B cell (primary cell): ENCODE measurements around the gene UNCX. TPM values are rescaled to one million over a fixed set of nuclear protein-coding genes. Genes with fewer than 3 reads are reported as not detected.

Experiments used
- ATAC-seq: fragments of 200-7000 bp; cut with Tn5 transposase; one replicate; pipeline ENCODE4 v1.10.0; 2021; ENCODE audit warnings: low read depth, mild to moderate bottlenecking, moderate number of reproducible peaks, moderate library complexity
- CTCF ChIA-PET: fragments of 350-600 bp; sonication (Branson Sonifier 250); formaldehyde crosslinking; loops from one replicate; lab custom pipeline; 2021; ENCODE audit warnings: antibody characterized with exemption, inconsistent platforms; lab: Charles Lee
- POLR2A ChIA-PET: fragments of 350-600 bp; sonication (Branson Sonifier 250); formaldehyde crosslinking; loops from one replicate; lab custom pipeline; 2021; ENCODE audit warnings: antibody characterized with exemption; lab: Charles Lee
- DNase-seq: peaks from one replicate; pipeline ENCODE4 v3.0.0; 2013
- H2AFZ ChIP-seq: 2 replicates; pipeline ENCODE4 v1.6.1; 2012; ENCODE audit warnings: mild to moderate bottlenecking, low read depth, low read length; ENCODE audit not compliant: insufficient read depth, poor library complexity, severe bottlenecking
- H3K27ac ChIP-seq, 2 donors: 1 replicate in 1 of 2; 2 replicates in 1 of 2; pipeline ENCODE4 v1.5.1; 2012 to 2013; ENCODE audit warnings: low read length in 2 of 2, mild to moderate bottlenecking in 2 of 2, moderate library complexity in 1 of 2
- H3K27me3 ChIP-seq, 4 experiments: fragments of 200-600 bp in 1 of 4; sonication (generic) in 1 of 4; replicated peaks in 1 of 4; 1 replicate in 2 of 4; 2 replicates in 2 of 4; pipeline versions ENCODE4 v1.6.1 to v1.7.0; 2013 to 2016; ENCODE audit warnings: low read length in 3 of 4, mild to moderate bottlenecking in 2 of 4, mixed read lengths in 1 of 4, moderate library complexity in 1 of 4; ENCODE audit not compliant: insufficient read depth in 4 of 4, control insufficient read depth in 3 of 4; ENCODE audit errors: control extremely low read depth in 1 of 4
- H3K36me3 ChIP-seq, 2 experiments: replicated peaks in 1 of 2; 1 replicate in 1 of 2; 2 replicates in 1 of 2; pipeline versions ENCODE4 v1.6.1 to v1.7.1; 2013; ENCODE audit warnings: low read length in 1 of 2; ENCODE audit not compliant: insufficient read depth in 2 of 2, control insufficient read depth in 1 of 2; ENCODE audit errors: control extremely low read depth in 1 of 2, extremely low read depth in 1 of 2
- H3K4me1 ChIP-seq, 2 donors: fragments of 200-600 bp in 1 of 2; sonication (generic) in 1 of 2; 1 replicate in 1 of 2; 2 replicates in 1 of 2; pipeline versions ENCODE4 v1.5.1 to v1.6.1; 2013 to 2017; ENCODE audit warnings: low read length in 2 of 2; ENCODE audit not compliant: control insufficient read depth in 2 of 2, insufficient read depth in 2 of 2
- H3K4me2 ChIP-seq: replicated peaks from 2 replicates; pipeline ENCODE3; 2012; ENCODE audit warnings: mild to moderate bottlenecking, low read depth, low read length; ENCODE audit not compliant: poor library complexity, severe bottlenecking
- H3K4me3 ChIP-seq, 5 experiments: fragments of 200-600 bp in 1 of 5; sonication (generic) in 1 of 5; 1 replicate in 3 of 5; 2 replicates in 2 of 5; pipeline versions ENCODE4 v1.5.1 to v1.7.0; 2011 to 2016; ENCODE audit warnings: low read length in 4 of 5, mild to moderate bottlenecking in 4 of 5, low read depth in 2 of 5, control low read depth in 1 of 5, moderate library complexity in 1 of 5; ENCODE audit not compliant: insufficient read depth in 1 of 5; ENCODE audit errors: control extremely low read depth in 1 of 5, extremely low read depth in 1 of 5
- H3K79me2 ChIP-seq: fragments of 200-600 bp; sonication (generic); one replicate; pipeline ENCODE4 v1.6.0; 2016; ENCODE audit warnings: low read length; ENCODE audit not compliant: control insufficient read depth, insufficient read depth
- H3K9ac ChIP-seq: fragments of 200-600 bp; sonication (generic); 2 replicates; pipeline ENCODE4 v1.6.1; 2017; ENCODE audit warnings: mild to moderate bottlenecking, low read length, moderate library complexity
- H3K9me3 ChIP-seq, 3 donors: one replicate each; pipeline versions ENCODE4 v1.6.1 to v1.7.1; 2013; ENCODE audit warnings: low read length in 2 of 3; ENCODE audit not compliant: control insufficient read depth in 2 of 3, insufficient read depth in 1 of 3; ENCODE audit errors: control extremely low read depth in 1 of 3
- H4K20me1 ChIP-seq: 2 replicates; pipeline ENCODE4 v1.6.0; 2012; ENCODE audit warnings: mild to moderate bottlenecking, low read length; ENCODE audit not compliant: insufficient read depth, control insufficient read depth, poor library complexity, severe bottlenecking
- H3K27ac Mint-ChIP-seq: one replicate; pipeline ENCODE4 v1.8.0; 2021; ENCODE audit warnings: mixed read lengths
- H3K27me3 Mint-ChIP-seq: one replicate; pipeline ENCODE4 v1.8.0; 2021; ENCODE audit warnings: mixed read lengths
- H3K4me1 Mint-ChIP-seq: one replicate; pipeline ENCODE4 v1.8.0; 2021; ENCODE audit warnings: mixed read lengths
- H3K4me3 Mint-ChIP-seq: one replicate; pipeline ENCODE4 v1.8.0; 2021; ENCODE audit warnings: mixed read lengths
- H3K9me3 Mint-ChIP-seq: one replicate; pipeline ENCODE4 v1.8.0; 2022; ENCODE audit warnings: mixed read lengths; ENCODE audit not compliant: insufficient read depth
- CTCF ChIP-seq: fragments of 200-600 bp; IDR thresholded peaks from one replicate; pipeline ENCODE4 v1.8.0; 2022; ENCODE audit warnings: antibody characterized with exemption, mild to moderate bottlenecking
- EZH2 ChIP-seq: IDR thresholded peaks from 2 replicates; pipeline ENCODE4 v1.6.1; 2012; ENCODE audit warnings: borderline replicate concordance, low read depth, mild to moderate bottlenecking, moderate library complexity, low read length; ENCODE audit not compliant: insufficient read depth, poor library complexity, severe bottlenecking
- WGBS: methylation state at CpG from one replicate; pipeline ENCODE4 v1.1.5; 2013; ENCODE audit warnings: missing lambda C conversion rate; ENCODE audit not compliant: insufficient coverage; 5-methylcytosine and 5-hydroxymethylcytosine counted together
- intact Hi-C: fragments of 100-400 bp; cut with micrococcal nuclease; formaldehyde crosslinking; loops from one replicate; pipeline ENCODE4 v1.10.0; 2022
- polyA plus RNA-seq: library from polyadenylated mRNA; depleted of rRNA; stranded (reverse); fragments of >200 nt; gene quantifications from 2 replicates; pipeline ENCODE4 v1.2.3, GENCODE V29; 2012
- total RNA-seq, 2 donors: library from RNA; stranded (reverse); fragments of 120-200 nt in 1 of 2; gene quantifications; 1 replicate in 1 of 2; 2 replicates in 1 of 2; pipeline versions ENCODE4 v1.2.3 to v1.2.4, GENCODE V29; 2013 to 2022

The UNCX gene
- total and polyA plus RNA-seq, 2 donors (not counting 1 experiment from before 2014, with no cell fraction given): not detected

- Histone ChIP-seq H3K9me3 (peaks cover 0 to 54% (median 9%) of the 10 kb centered on the region in 3 donors), H3K9ac (no peak overlapping the region), H3K36me3 (no peaks in the 10 kb centered on the region), H3K27me3 (peaks cover 0 to 77% (median 59%) of the 10 kb centered on the region in 4 experiments), H3K4me3 (no peak overlapping the region), H4K20me1 (no peaks in the 10 kb centered on the region), H3K27ac (no peak overlapping the region), H2AFZ (no peak overlapping the region), H3K79me2 (no peaks in the 10 kb centered on the region), H3K4me1 (peaks cover 0 to 15% of the 10 kb centered on the region in 2 donors), H3K4me2 (no peak overlapping the region)
- no peaks in the 10 kb centered on the region for H3K4me1 Mint-ChIP-seq
- peaks cover 52% of the 10 kb centered on the region for H3K27me3 Mint-ChIP-seq
- ATAC-seq (no peak), DNase-seq (peak; percentile 29)
- H3K27ac Mint-ChIP-seq: peak overlapping the region; percentile 56
- H3K9me3 Mint-ChIP-seq: no peaks in the 10 kb centered on the region
- H3K4me3 Mint-ChIP-seq: no peak overlapping the region
- POLR2A ChIA-PET: no interaction called here
- WGBS: 50% methylated on average over 15 of the region's 23 CpGs
- CTCF ChIA-PET: no interaction called here
- intact Hi-C loops: no loop called here
- TF ChIP-seq EZH2 (no peak), CTCF (no peak)
Measured at GRCh38 chr7:1226186-1226901, 6.3 kb upstream of the UNCX start.

- Histone ChIP-seq H3K27me3 (peaks cover 0 to 81% (median 60%) of the 10 kb centered on the region in 4 experiments), H3K9me3 (peaks cover 0 to 63% (median 9%) of the 10 kb centered on the region in 3 donors), H3K4me3 (no peak overlapping the region), H3K79me2 (no peaks in the 10 kb centered on the region), H3K27ac (no peak overlapping the region), H3K36me3 (no peaks in the 10 kb centered on the region), H2AFZ (no peak overlapping the region), H4K20me1 (no peaks in the 10 kb centered on the region), H3K9ac (no peak overlapping the region), H3K4me1 (peaks cover 2 to 23% of the 10 kb centered on the region in 2 donors), H3K4me2 (no peak overlapping the region)
- Mint-ChIP-seq H3K4me3 (no peak overlapping the region), H3K9me3 (no peaks in the 10 kb centered on the region), H3K27me3 (peaks cover 52% of the 10 kb centered on the region), H3K27ac (no peak overlapping the region), H3K4me1 (peaks cover 4% of the 10 kb centered on the region)
- ChIA-PET CTCF (interaction anchor here (0.9 kb wide), 1 partner anchor 14 kb away, joined by 3 read pairs; no protein-coding TSS in a partner anchor), POLR2A (no interaction called here)
- no peak for ATAC-seq
- DNase-seq: no peak
- 51% methylated on average over 18 of the region's 25 CpGs for whole genome bisulfite sequencing
- intact Hi-C loops: no loop called here
- no peak for TF ChIP-seq CTCF
- TF ChIP-seq EZH2: no peak
Measured at GRCh38 chr7:1227071-1227804, 5.4 kb upstream of the UNCX start.
